Liver (tissue), 9 donors: ENCODE data around the gene KIF26A. TPM values are rescaled to one million over a fixed set of nuclear protein-coding genes. Genes with fewer than 3 reads are reported as not detected.

Source experiments
- DNase-seq: peaks from one replicate; pipeline ENCODE4 v3.0.0-alpha.2; 2017; ENCODE audit warnings: low spot score
- H3K27ac ChIP-seq, 2 donors: one replicate each; pipeline ENCODE4 v1.7.0; 2013; ENCODE audit warnings: inconsistent platforms in 2 of 2, low read length in 2 of 2, control low read depth in 1 of 2, low read depth in 1 of 2, mild to moderate bottlenecking in 1 of 2
- H3K27me3 ChIP-seq, 4 donors: one replicate each; pipeline versions ENCODE4 v1.6.1 to v1.7.0; 2013; ENCODE audit warnings: low read length in 3 of 4, inconsistent platforms in 1 of 4, mild to moderate bottlenecking in 1 of 4, moderate library complexity in 1 of 4; ENCODE audit not compliant: control insufficient read depth in 4 of 4, insufficient read depth in 4 of 4
- H3K36me3 ChIP-seq, 4 donors: one replicate each; pipeline versions ENCODE4 v1.6.1 to v1.7.0; 2013; ENCODE audit warnings: low read length in 3 of 4, mild to moderate bottlenecking in 3 of 4, low read depth in 1 of 4, moderate library complexity in 1 of 4; ENCODE audit not compliant: control insufficient read depth in 4 of 4, insufficient read depth in 3 of 4
- H3K4me1 ChIP-seq, 4 donors: one replicate each; pipeline versions ENCODE4 v1.6.1 to v1.7.0; 2013; ENCODE audit warnings: low read length in 3 of 4, mild to moderate bottlenecking in 3 of 4, moderate library complexity in 1 of 4; ENCODE audit not compliant: control insufficient read depth in 4 of 4, insufficient read depth in 4 of 4
- H3K4me3 ChIP-seq, 3 donors: one replicate each; pipeline versions ENCODE4 v1.6.1 to v1.7.0; 2013; ENCODE audit warnings: low read length in 3 of 3, control low read depth in 1 of 3, low read depth in 1 of 3, mild to moderate bottlenecking in 1 of 3
- H3K9ac ChIP-seq, 2 donors: one replicate each; pipeline ENCODE4 v1.7.0; 2013; ENCODE audit warnings: low read length in 2 of 2, mild to moderate bottlenecking in 2 of 2, moderate library complexity in 2 of 2, control low read depth in 1 of 2, low read depth in 1 of 2
- H3K9me3 ChIP-seq, 4 donors: one replicate each; pipeline versions ENCODE4 v1.6.1 to v1.7.0; 2013; ENCODE audit warnings: low read length in 3 of 4; ENCODE audit not compliant: control insufficient read depth in 4 of 4
- EGR1 ChIP-seq, 2 donors: IDR thresholded peaks; 2 replicates each; pipeline ENCODE4 v1.6.1; 2016 to 2018; ENCODE audit warnings: antibody characterized with exemption in 2 of 2, low read depth in 2 of 2
- FOXA1 ChIP-seq: IDR thresholded peaks from 2 replicates; pipeline ENCODE4 v1.6.1; 2016; ENCODE audit warnings: antibody characterized with exemption
- FOXA2 ChIP-seq: IDR thresholded peaks from 2 replicates; pipeline ENCODE4 v1.6.1; 2016; ENCODE audit warnings: antibody characterized with exemption
- GABPA ChIP-seq, 2 donors: IDR thresholded peaks in 1 of 2; conservative IDR thresholded peaks in 1 of 2; 2 replicates each; pipeline ENCODE4 v1.6.1; 2016; ENCODE audit warnings: antibody characterized with exemption in 2 of 2, mild to moderate bottlenecking in 1 of 2, moderate library complexity in 1 of 2
- HNF4A ChIP-seq, 2 donors: conservative IDR thresholded peaks; 2 replicates each; pipeline ENCODE4 v1.6.1; 2016; ENCODE audit warnings: antibody characterized with exemption in 2 of 2, mild to moderate bottlenecking in 2 of 2
- HNF4G ChIP-seq: IDR thresholded peaks from 2 replicates; pipeline ENCODE4 v1.6.1; 2016; ENCODE audit warnings: antibody characterized with exemption
- JUND ChIP-seq, 2 donors: IDR thresholded peaks; 2 replicates each; pipeline ENCODE4 v1.6.1; 2016; ENCODE audit warnings: antibody characterized with exemption in 2 of 2
- NR2F2 ChIP-seq: IDR thresholded peaks from 2 replicates; pipeline ENCODE4 v1.6.1; 2016; ENCODE audit warnings: antibody characterized with exemption
- RAD21 ChIP-seq, 2 donors: IDR thresholded peaks; 2 replicates each; pipeline ENCODE4 v1.6.1; 2016; ENCODE audit warnings: antibody characterized with exemption in 2 of 2, mild to moderate bottlenecking in 2 of 2
- RXRA ChIP-seq, 2 donors: IDR thresholded peaks; 2 replicates each; pipeline ENCODE4 v1.6.1; 2017 to 2018; ENCODE audit warnings: antibody characterized with exemption in 2 of 2, mild to moderate bottlenecking in 1 of 2
- SP1 ChIP-seq: IDR thresholded peaks from 2 replicates; pipeline ENCODE4 v1.6.1; 2018; ENCODE audit warnings: antibody characterized with exemption, mild to moderate bottlenecking
- TAF1 ChIP-seq: conservative IDR thresholded peaks from 2 replicates; pipeline ENCODE4 v1.6.1; 2016; ENCODE audit warnings: antibody characterized with exemption, mild to moderate bottlenecking
- YY1 ChIP-seq: IDR thresholded peaks from 2 replicates; pipeline ENCODE4 v1.6.1; 2016; ENCODE audit warnings: antibody characterized with exemption, mild to moderate bottlenecking
- WGBS: extraction: QIAGEN DNeasy Blood & Tissue Kit; methylation state at CpG from one replicate; pipeline ENCODE4 v1.1.7; 2013; 5-methylcytosine and 5-hydroxymethylcytosine counted together
- polyA plus RNA-seq, 2 donors: library from polyadenylated mRNA; stranded (reverse) in 1 of 2; unstranded in 1 of 2; fragments of 200-250 nt in 1 of 2; fragments of >200 nt in 1 of 2; fragmentation: Nextera tagmentation in 1 of 2; extraction: Ambion mirVana in 1 of 2; gene quantifications; one replicate each; pipeline versions ENCODE4 v1.2.1 to v1.2.3, GENCODE V29; 2013 to 2015
- total RNA-seq, 2 donors: library from RNA; depleted of rRNA; stranded (reverse); fragments of >200 nt; gene quantifications; one replicate each; pipeline ENCODE4 v1.2.3, GENCODE V29; 2014
- TF ChIP-seq, protein P1 (sequence below): IDR thresholded peaks from 2 replicates; pipeline ENCODE4 v1.6.1; 2016; ENCODE audit warnings: antibody characterized with exemption
- TF ChIP-seq, protein P2 (sequence below): IDR thresholded peaks from 2 replicates; pipeline ENCODE4 v1.6.1; 2016; ENCODE audit warnings: antibody characterized with exemption
- TF ChIP-seq, protein P3 (sequence below): fragments of 150-350 bp; IDR thresholded peaks from 2 replicates; pipeline ENCODE4 v1.5.1; 2017; ENCODE audit warnings: improper control_type of control experiment, low read depth, low read length; ENCODE audit not compliant: missing input control
- TF ChIP-seq, protein P4 (sequence below): IDR thresholded peaks from 2 replicates; pipeline ENCODE4 v1.6.1; 2016; ENCODE audit warnings: antibody characterized with exemption, mild to moderate bottlenecking
- donor health status: healthy.
- donor health status: healthy.
- donor health status: healthy.
- donor health status: healthy.
- donor health status: healthy.

KIF26A gene
- total and polyA plus RNA-seq, 4 donors: 0.07 to 10.2 (median 1.3) TPM

DNA sequence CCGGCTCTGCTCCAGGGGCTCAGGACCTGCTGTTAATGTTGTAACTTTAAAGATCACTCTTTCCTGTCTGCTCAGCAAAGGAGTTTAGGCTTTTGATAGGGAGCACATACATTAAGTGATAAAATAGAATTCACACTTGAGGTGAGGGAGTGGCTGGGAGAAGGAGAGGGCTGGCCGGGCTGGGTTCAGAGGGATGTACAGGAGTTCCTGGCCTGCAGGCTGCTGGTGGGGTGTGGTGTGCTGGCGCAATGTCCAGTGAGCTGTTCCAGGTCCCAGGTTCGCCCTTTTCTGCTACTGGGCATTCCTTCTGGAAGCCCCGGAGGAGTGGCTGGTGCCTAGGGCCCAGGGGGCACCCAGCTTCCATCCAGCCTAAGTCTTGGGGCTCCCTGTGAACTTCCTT lies 17.8 kb downstream of the KIF26A start (continued):
- TF ChIP-seq GABPA (IDR thresholded peaks at IDR 0.05 in 1 of 2, conservative IDR thresholded peaks at IDR 0.05 in 1 of 2) (no peak), SP1 (no peak), FOXA2 (no peak), HNF4G (no peak)
- TF ChIP-seq, protein P1, sequence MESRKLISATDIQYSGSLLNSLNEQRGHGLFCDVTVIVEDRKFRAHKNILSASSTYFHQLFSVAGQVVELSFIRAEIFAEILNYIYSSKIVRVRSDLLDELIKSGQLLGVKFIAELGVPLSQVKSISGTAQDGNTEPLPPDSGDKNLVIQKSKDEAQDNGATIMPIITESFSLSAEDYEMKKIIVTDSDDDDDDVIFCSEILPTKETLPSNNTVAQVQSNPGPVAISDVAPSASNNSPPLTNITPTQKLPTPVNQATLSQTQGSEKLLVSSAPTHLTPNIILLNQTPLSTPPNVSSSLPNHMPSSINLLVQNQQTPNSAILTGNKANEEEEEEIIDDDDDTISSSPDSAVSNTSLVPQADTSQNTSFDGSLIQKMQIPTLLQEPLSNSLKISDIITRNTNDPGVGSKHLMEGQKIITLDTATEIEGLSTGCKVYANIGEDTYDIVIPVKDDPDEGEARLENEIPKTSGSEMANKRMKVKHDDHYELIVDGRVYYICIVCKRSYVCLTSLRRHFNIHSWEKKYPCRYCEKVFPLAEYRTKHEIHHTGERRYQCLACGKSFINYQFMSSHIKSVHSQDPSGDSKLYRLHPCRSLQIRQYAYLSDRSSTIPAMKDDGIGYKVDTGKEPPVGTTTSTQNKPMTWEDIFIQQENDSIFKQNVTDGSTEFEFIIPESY: no peak
- TF ChIP-seq, protein P2, sequence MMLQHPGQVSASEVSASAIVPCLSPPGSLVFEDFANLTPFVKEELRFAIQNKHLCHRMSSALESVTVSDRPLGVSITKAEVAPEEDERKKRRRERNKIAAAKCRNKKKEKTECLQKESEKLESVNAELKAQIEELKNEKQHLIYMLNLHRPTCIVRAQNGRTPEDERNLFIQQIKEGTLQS: no peak

DNA sequence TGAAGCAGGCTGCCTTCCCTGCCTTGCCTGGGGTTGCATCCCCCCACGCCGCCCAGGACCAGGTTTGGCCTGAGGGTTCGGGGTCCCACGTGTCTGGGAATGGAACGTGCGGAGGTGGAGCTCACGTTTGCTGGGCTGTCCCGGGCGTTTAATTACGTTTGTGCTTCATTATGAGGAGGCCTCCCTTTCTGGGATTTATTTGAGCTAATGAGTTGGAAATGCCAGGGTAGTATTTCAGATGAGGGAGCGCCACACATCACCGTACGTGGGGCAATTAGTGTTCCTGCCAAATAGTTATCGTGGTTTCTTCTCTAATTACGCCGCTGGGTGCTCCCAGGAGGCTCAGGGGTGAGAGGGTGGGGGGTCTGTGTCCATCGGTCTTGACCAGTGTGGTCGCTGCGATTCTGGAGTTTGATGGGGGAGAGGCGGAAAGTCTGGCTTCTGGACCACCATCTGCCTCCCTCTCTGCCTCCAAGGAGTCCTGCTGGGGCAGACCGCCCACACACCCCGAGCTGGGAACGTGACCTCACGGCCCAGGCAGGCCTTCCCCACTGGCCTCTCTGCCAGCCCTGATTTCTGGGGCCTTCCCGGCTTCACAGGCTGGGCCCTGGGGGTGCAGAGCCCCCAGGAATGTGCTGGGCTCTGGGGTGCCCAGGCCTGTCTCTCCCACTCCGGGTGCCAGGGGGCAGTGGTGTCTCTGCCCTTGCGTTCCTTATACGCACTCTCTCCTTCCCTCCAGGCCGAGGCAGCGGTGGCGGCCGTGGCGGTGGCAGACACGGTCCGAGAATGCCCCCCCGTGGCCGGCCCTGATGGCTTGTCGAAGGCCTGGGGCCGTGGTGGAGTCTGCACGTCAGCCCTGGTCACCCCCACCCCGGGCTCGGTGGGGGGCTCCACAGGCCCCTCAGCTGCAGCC lies 18.9 kb downstream of the KIF26A start:
- Histone ChIP-seq H3K9me3 (no peaks in the 10 kb centered on the region), H3K4me1 (no peaks in the 10 kb centered on the region), H3K36me3 (peaks cover 0 to 1% (median 0%) of the 10 kb centered on the region in 4 donors), H3K27ac (no peak overlapping the region), H3K27me3 (no peaks in the 10 kb centered on the region), H3K4me3 (no peak overlapping the region), H3K9ac (no peak overlapping the region)
- no peak for TF ChIP-seq EGR1 (IDR thresholded peaks at IDR 0.05; ENCODE audit: low read depth in 2 of 2)
- WGBS: 87% methylated on average over 42 of the region's 42 CpGs
- no peak for DNase-seq

DNA sequence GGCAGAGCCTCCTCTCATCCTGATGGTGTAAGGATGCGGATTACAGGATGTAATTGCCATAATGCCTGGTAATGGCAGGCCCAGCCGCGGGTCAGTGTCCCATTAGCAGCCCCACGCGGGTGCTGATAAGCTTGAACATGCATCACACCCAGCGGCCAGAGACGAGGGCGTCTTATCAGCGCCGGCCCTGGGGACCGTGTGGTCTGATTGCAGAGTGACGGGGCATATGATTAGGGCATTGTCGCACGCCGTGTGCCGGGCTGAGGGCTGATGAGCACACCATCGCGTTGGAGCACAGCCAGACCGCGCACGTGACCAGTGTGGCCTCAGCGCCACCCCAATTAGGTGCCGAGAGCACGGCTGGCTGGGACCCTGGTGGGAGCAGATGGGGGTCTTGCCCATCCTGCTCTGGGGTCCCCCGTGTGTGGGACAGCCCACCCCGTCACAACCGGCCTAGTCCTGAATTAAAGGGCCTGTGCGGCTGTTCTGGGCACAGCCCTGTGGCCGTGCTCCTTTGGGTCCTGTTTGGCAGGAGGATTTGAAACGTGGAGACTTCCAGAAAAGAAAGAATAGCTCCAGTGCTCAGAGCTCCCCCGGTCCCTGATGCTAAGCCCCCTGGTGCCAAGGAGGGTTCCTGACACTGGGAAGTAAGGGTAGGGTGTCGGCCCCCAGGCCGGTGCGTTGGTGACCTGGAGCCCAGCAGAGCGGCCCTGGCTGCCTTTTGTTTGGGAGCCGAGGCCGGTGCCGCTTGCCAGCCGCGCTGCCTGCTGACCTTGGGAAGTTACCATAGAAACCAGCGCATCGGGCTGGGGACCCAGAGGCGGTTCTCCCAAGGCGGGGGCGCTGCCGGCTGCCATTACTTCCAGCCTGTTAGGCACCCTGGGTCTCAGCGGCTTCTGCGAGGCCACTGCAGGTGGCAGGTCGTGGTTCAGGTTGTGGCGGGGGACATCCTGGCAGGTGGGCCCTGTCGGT lies 20.7 kb downstream of the KIF26A start:
- peak; percentile 85 for DNase-seq
- no peaks in the 10 kb centered on the region for H3K9me3 ChIP-seq
- H3K4me3 ChIP-seq: no peak overlapping the region
- no peaks in the 10 kb centered on the region for H3K27me3 ChIP-seq
- no peak overlapping the region for H3K9ac ChIP-seq
- no peaks in the 10 kb centered on the region for H3K36me3 ChIP-seq
- 69% methylated on average over 51 of the region's 51 CpGs for WGBS
- no peaks in the 10 kb centered on the region for H3K4me1 ChIP-seq
- H3K27ac ChIP-seq: no peak overlapping the region
- TF ChIP-seq, protein P1: no peak
- TF ChIP-seq RXRA (IDR thresholded peaks at IDR 0.05) (no peak), SP1 (no peak), TAF1 (no peak), NR2F2 (no peak), FOXA1 (no peak), FOXA2 (no peak), HNF4G (no peak), YY1 (no peak), JUND (IDR thresholded peaks at IDR 0.05) (no peak), EGR1 (IDR thresholded peaks at IDR 0.05; ENCODE audit: low read depth in 2 of 2) (no peak), RAD21 (IDR thresholded peaks at IDR 0.05) (no peak), HNF4A (conservative IDR thresholded peaks at IDR 0.05) (no peak)
- TF ChIP-seq, protein P2: no peak
- TF ChIP-seq, protein P3, sequence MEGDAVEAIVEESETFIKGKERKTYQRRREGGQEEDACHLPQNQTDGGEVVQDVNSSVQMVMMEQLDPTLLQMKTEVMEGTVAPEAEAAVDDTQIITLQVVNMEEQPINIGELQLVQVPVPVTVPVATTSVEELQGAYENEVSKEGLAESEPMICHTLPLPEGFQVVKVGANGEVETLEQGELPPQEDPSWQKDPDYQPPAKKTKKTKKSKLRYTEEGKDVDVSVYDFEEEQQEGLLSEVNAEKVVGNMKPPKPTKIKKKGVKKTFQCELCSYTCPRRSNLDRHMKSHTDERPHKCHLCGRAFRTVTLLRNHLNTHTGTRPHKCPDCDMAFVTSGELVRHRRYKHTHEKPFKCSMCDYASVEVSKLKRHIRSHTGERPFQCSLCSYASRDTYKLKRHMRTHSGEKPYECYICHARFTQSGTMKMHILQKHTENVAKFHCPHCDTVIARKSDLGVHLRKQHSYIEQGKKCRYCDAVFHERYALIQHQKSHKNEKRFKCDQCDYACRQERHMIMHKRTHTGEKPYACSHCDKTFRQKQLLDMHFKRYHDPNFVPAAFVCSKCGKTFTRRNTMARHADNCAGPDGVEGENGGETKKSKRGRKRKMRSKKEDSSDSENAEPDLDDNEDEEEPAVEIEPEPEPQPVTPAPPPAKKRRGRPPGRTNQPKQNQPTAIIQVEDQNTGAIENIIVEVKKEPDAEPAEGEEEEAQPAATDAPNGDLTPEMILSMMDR: no peak
- TF ChIP-seq, protein P4, sequence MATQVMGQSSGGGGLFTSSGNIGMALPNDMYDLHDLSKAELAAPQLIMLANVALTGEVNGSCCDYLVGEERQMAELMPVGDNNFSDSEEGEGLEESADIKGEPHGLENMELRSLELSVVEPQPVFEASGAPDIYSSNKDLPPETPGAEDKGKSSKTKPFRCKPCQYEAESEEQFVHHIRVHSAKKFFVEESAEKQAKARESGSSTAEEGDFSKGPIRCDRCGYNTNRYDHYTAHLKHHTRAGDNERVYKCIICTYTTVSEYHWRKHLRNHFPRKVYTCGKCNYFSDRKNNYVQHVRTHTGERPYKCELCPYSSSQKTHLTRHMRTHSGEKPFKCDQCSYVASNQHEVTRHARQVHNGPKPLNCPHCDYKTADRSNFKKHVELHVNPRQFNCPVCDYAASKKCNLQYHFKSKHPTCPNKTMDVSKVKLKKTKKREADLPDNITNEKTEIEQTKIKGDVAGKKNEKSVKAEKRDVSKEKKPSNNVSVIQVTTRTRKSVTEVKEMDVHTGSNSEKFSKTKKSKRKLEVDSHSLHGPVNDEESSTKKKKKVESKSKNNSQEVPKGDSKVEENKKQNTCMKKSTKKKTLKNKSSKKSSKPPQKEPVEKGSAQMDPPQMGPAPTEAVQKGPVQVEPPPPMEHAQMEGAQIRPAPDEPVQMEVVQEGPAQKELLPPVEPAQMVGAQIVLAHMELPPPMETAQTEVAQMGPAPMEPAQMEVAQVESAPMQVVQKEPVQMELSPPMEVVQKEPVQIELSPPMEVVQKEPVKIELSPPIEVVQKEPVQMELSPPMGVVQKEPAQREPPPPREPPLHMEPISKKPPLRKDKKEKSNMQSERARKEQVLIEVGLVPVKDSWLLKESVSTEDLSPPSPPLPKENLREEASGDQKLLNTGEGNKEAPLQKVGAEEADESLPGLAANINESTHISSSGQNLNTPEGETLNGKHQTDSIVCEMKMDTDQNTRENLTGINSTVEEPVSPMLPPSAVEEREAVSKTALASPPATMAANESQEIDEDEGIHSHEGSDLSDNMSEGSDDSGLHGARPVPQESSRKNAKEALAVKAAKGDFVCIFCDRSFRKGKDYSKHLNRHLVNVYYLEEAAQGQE: no peak
